C4-2B (cell line): Measurements from ENCODE around the gene ATP8B4.
A peak's percentile ranks its signal among the peaks of the same experiment; 100 is the strongest.

ENCODE experiments used
- H3K27ac ChIP-seq: fragments of 450-650 bp; 2 replicates; pipeline ENCODE4 v1.5.1; 2017
- ZFX ChIP-seq: fragments of 450-650 bp; IDR thresholded peaks from 2 replicates; pipeline ENCODE4 v1.6.1; 2017
- TF ChIP-seq, protein P1 (sequence below): fragments of 450-650 bp; conservative IDR thresholded peaks from 2 replicates; pipeline ENCODE4 v1.5.1; 2017; ENCODE audit warnings: mild to moderate bottlenecking

Gene ATP8B4

DNA sequence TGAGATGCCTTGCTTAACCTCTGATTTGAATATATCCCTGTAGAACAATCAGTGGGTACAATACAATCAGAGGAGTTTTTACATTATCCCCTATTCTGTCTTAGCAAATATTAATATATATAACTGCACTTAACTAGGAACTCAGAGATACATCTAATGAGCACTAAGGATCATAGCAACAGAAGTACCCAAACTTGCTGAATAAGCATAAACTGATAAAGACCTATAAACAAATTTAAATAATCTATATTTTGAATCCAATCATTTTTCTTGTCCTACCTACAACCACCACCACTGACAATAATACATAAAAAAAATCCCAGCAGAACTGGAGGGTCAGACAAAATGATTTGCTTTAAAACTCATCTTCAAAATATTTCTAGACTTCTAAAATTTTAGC lies 106.2 kb downstream of the ATP8B4 start:
- no peak overlapping the region for H3K27ac ChIP-seq
- TF ChIP-seq, protein P1, sequence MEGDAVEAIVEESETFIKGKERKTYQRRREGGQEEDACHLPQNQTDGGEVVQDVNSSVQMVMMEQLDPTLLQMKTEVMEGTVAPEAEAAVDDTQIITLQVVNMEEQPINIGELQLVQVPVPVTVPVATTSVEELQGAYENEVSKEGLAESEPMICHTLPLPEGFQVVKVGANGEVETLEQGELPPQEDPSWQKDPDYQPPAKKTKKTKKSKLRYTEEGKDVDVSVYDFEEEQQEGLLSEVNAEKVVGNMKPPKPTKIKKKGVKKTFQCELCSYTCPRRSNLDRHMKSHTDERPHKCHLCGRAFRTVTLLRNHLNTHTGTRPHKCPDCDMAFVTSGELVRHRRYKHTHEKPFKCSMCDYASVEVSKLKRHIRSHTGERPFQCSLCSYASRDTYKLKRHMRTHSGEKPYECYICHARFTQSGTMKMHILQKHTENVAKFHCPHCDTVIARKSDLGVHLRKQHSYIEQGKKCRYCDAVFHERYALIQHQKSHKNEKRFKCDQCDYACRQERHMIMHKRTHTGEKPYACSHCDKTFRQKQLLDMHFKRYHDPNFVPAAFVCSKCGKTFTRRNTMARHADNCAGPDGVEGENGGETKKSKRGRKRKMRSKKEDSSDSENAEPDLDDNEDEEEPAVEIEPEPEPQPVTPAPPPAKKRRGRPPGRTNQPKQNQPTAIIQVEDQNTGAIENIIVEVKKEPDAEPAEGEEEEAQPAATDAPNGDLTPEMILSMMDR, result no peak
- TF ChIP-seq ZFX, result no peak

DNA sequence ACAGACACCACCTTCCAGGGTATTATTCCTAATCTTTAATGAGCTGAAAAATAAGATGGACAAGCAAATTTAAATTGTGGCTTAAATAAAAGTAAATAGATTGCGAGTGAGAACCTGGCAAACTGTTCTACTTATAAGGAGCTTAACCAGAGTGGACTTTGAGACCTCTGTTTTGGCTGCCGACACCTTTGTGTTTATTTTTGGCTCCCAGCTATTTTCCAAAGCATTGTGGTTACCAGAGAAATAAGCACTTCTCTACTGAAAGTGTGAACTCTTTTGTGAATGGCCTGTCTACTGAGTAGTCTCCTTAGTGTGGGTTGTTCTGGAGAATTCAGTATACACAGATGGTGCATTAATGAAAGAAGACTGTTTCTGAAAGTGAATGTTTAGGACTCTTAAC lies 109.4 kb downstream of the ATP8B4 start:
- H3K27ac ChIP-seq, result no peak overlapping the region
- TF ChIP-seq, protein P1, result no peak
- no peak for TF ChIP-seq ZFX

DNA sequence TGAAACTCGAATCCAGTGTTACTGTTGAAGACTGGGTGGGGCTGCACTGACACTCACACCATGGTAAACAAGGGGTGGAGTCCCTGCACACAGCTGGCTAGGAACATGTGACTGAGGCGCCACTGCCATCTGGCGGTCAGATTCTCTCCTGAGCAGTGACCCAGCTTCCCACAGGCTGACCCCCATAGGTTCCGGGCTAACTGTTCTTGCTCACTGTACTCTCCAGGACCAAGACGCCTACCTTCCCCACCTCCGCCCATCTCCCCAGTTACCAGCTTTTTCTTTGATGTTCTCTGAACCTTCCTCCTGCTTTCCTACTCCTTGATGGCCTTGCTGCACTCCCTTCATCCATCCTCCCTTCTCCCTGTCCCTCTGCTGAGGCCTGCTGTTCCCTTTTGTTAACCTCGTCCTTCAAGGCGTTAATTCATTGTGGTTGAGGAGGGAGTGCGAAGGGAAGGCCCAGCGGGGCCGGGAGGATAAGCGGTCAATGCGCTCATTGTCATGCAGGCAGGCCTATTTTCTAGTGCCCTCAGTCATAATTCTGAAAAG lies 115.2 kb downstream of the ATP8B4 start:
- TF ChIP-seq, protein P1, result peak; percentile 93
- TF ChIP-seq ZFX, result no peak
- no peak overlapping the region for H3K27ac ChIP-seq

DNA sequence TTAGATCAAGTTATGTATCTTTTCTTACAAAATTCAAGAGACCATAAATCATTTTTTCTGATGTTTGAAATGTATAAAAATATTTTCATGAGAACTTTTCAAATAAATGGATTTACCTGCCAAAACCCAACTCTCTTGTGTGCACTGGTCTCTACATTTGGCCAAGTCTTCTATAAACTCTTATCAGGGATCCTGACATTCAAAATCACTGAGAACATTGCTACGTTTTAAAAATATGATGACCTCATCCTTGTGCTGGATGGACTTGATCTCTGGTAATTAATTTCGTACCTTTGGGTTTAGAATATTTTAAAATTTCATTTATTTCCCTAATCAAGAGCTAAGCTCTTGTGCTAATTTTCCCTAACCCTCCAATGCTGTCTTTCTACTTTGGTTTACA lies 127.4 kb downstream of the ATP8B4 start:
- TF ChIP-seq, protein P1, result no peak
- TF ChIP-seq ZFX, result no peak
- no peak overlapping the region for H3K27ac ChIP-seq

DNA sequence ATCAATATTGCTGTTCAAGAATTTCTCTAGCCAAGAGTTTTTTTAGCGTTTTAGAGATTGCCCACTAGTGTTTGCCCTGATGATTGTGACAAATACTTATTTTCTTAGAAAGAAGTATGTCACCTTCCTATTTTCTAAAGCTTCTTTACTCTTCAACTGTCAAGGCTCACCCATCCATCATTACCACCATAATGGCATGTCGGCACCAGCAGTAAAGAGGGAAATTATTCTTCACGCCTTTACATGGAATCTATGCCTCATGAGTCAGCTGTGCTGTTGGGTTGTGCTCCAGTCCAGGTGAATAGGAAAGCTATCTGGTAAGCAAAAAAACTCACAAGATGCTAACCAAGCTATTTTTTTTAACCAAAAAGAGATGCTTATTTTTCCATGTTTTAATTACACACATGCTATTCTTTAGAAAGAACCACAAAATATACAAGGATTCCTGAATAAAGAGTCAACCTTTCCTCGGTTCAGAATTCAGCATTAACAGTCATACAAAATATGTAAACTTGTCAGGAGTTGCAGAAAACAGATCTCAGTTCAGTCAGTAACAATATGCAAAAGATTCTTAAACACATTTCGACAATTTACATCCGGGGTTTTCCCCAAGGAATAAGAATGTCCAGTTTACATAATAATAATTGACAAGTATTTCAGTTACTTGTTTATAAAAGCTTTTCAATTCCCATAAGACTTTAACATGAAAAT lies 128.0 kb downstream of the ATP8B4 start:
- no peak overlapping the region for H3K27ac ChIP-seq
- TF ChIP-seq ZFX, result no peak
- TF ChIP-seq, protein P1, result no peak

DNA sequence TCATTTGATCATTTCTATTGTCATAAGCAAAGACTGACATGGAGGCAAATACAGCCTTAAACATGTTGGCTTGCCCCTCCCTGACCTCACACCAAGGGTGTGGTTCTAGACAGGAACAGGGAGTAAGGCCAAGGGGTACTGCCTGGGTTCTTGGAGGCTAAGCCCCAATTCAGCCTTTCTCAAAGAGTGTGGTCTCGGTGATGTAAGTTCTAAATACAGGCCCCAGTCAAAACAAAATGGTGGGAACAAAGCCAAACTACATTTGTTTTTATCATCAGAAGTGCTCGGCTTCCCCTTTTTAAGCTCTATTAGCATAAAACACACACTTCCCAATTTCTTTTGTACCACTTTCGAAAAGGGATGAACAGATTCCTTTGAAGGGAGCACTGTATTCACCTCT lies 129.5 kb downstream of the ATP8B4 start:
- H3K27ac ChIP-seq, result no peak overlapping the region
- no peak for TF ChIP-seq ZFX
- TF ChIP-seq, protein P1, result no peak

DNA sequence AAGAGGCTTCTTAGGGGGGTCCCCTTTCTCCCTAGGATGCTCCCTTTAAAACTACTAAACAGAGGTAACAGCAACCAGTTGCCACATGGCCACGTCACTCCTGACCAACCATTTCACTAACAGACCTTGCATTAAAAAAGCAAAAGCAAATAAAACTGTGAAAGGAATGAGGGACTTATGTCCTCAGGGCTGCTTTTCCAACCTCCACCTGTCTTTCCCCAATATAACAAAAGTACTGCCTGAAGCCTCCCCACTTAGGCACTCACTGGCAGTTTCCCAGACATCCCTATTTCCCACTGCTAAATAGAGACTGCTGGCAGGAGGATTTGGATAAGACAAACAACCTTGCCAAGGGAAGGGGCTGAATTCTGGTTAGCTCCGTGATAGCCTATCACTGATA lies 130.3 kb downstream of the ATP8B4 start:
- TF ChIP-seq ZFX, result no peak
- TF ChIP-seq, protein P1, result no peak
- H3K27ac ChIP-seq, result no peak overlapping the region
